GM12873 (cell line): ENCODE results near the gene PTPRK.

Experiments used
- CTCF ChIP-seq: IDR thresholded peaks from 2 replicates; pipeline ENCODE4 v1.5.1; 2012; ENCODE audit warnings: low read depth, mild to moderate bottlenecking, moderate library complexity, low read length, control low read depth; ENCODE audit not compliant: insufficient read depth; ENCODE audit errors: missing control alignments

Gene PTPRK

DNA sequence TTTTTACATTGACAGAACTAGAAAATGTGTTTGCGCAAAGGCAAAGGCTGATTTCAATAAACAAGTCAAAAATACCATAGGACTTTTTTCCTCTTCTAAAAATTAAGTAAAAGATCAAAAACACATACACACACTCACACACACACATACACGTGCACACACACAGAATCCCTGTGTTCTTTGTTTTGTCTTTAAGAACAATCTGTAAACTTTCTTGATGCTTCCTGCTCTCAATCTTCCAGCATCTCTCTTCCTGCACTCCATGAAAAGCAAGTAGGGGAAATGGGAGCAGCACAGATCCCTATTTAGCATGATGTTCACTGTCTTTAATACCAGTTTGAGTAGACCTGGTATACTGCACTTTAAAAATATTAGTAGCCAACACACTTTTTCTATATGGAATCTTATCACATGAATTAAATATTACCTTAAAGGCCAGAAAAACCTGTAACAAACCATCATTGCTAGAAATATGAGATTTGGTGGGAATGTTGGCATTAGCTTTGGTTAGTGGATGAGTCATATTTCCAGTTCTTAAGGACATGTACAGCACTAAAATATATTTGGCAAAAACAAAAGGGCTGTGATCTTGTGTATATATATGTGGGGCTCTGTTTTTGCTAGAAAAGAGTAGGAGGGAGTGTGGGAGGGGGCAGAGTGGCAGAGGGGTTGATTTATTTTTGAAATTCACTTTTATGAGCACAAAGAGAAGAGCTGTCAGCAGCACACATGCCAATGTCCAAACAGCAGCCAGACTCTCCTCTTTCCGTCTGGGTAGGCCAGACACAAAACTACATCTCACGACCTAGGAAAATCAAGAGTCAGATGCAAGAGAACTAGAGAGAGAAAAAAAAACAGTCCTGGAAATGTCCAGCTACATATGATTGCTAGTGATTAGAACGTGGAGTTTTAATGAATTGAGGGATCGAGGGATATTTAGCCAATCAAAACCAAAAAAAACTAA, 4.6 kb downstream of the PTPRK start:
- no peak for TF ChIP-seq CTCF

DNA sequence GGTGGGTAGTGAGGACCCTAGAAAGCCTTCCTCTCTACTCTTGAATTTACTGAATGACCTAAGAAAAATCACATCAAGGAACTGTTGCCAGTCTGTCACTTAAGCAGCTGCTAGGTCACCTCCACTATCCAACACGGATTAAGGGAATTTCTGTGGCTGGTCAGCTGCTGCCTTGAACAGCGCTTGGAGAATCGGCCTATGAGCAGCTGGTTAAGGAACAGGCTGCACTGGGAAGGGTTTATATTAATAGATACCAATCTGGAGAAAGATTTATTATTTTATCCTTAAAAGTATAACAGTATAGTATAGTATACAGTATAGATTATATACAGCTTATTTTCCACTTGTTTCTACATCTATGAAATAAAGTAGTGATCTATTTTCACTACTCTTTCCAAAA, 6.5 kb downstream of the PTPRK start:
- no peak for TF ChIP-seq CTCF

GRCh38 chr6:128512296-128512695, 8.1 kb downstream of the PTPRK start:
- no peak for TF ChIP-seq CTCF

DNA sequence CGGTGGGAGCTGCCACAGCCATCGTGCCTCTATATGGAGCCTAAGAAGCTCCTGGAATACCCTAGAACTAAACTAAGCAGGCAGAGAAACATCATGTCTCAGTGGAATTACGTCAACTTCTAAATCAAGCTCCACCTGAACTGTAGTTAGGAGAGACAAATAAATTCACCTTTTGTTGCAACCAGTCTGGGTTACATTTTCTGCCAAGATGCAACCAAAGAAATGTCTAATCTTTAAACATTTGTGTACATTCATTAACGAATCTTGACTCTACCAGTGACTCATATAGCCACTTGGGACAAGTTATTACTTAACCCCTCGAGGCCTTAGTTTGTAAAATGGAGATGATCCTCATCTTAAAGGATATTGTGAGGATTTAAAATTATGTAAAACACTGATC, 8.9 kb downstream of the PTPRK start:
- no peak for TF ChIP-seq CTCF

GRCh38 chr6:128509709-128510108, 10.7 kb downstream of the PTPRK start:
- TF ChIP-seq CTCF = no peak

DNA sequence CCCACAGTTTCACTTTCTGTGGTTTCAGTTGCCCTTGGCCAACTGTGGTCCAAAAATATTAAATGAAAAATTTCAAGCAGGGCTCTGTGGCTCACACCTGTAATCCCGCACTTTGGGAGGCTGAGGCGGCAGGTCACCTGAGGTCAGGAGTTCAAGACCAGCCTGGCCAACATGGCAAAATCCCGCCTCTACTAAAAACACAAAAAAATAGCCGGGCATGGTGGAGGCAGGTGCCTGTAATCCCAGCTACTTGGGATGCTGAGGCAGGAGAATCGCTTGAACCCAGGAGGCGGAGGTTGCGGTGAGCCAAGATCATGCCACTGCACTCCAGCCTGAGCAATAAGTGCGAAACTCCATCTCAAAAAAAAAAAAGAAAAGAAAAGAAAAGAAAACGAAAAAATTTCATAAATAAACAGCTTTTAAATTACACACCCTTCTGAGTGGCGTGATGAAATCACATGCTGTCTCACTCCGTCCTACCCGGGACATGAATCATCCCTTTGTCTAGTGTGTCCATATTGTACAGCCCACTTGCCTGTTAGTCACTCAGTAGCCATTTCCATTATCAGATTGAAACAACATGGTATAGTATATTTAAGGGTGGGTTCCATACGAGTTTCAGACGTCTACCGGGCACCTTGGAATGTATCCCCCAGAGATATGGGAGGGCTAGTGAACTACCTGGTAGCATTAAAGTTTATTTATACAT, 11.7 kb downstream of the PTPRK start:
- no peak for TF ChIP-seq CTCF

GRCh38 chr6:128507337-128508310, 12.8 kb downstream of the PTPRK start:
- TF ChIP-seq CTCF = no peak
